NCI-H2029 treated with DMSO at 0.1 percent for 48 hours (cell line): ENCODE measurements around the gene CLDN18.
A peak's percentile ranks its signal among the peaks of the same experiment; 100 is the strongest.

ENCODE experiments used
- DNase-seq: peaks from one replicate; lab custom pipeline; 2025; lab: John Stamatoyannopoulos, UW

Gene CLDN18

DNA sequence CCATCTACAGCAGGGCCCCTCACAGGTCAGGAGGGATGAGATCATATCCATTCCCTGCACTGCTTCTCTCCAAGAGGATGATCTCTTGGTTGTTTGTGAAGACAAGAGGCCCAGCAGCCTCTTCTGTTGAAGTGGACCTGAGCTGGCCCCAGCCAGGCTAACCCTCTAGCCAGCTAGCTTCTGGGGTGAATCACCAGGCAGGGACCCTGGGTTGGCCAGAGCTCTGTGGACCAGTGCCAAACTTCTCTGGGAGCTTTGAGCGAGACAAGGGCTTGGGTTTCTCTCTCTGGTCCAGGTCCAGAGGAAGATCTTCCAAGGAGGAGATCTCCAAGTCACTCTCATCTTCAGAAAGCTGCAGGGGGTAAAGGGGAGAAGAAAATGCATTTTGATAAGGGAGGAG lies 52.7 kb downstream of the CLDN18 start:
- no peak for DNase-seq

DNA sequence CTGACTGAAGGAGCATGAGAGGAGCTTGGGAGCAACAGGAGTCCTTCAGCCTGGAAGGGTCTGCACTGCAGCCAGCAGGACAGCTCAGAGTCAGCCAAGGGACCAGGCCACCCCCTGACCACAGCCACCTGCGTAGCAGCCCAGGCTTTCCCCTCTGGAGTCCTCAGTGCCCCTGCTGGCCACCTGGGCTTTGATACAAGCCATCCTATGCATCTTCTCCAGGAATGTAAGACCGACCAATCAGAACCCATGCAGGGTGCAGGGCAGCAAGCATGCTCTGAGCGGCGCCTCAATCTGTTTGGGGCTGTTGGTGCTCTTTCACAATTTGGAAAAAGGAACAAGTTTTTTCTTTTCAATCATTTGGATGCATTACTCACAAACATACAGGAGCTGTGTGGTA lies 53.5 kb downstream of the CLDN18 start:
- no peak for DNase-seq

- DNase-seq: no peak
Observed at GRCh38 chr3:138065949-138066348, 56.0 kb downstream of the CLDN18 start.

GRCh38 chr3:138066383-138066782 lies 56.4 kb downstream of the CLDN18 start:
- DNase-seq: no peak

DNA sequence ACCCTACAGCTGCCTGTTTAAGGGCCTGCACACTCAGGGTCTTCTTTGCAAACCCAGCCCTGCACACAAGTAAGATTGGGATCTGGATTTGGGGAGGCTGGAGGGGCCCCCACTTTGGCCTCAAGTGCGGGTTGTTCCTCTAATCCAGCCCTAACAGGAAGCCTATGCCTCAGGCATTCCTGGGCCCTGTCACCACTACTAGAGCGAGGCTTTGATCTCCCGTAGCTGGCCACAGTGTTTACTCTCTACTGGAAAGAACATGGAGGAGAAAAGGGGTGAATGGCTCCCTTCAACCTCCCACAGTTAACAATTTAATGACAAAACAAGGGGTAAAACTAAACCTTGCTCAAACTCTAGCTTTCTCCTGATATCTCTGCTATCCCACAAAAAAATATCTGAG lies 57.0 kb downstream of the CLDN18 start:
- no peak for DNase-seq

GRCh38 chr3:138068046-138068445 lies 58.1 kb downstream of the CLDN18 start:
- DNase-seq: no peak

DNA sequence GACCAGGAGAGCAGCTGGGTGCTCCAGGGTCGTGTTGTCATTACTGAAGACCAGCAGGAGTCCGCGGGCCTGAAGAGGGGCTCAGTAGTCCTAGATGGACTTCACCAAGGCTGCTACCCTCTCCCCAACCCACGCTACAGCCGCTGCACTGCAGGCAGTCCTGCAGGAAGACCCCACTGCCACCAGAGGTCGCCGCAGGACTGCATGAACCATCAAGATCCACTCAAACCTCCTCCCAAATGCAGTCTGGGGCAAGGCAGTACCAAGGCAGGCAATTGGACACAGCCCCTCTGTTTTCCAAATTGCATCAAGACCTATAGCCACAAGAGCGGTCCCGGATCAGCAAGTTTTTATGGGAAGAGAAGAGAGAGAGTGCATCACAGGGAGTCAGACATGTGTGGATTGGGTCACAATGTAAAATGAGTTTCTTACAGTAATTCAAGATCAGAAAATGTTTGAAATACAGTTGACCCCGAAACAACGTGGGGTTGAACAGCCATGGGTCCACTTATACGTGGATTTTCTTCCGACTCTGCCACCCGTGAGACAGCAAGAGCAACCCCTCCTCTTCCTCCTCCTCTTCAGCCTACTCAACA lies 58.7 kb downstream of the CLDN18 start:
- no peak for DNase-seq

GRCh38 chr3:138070006-138070405 lies 60.0 kb downstream of the CLDN18 start:
- DNase-seq: peak; percentile 86

DNA sequence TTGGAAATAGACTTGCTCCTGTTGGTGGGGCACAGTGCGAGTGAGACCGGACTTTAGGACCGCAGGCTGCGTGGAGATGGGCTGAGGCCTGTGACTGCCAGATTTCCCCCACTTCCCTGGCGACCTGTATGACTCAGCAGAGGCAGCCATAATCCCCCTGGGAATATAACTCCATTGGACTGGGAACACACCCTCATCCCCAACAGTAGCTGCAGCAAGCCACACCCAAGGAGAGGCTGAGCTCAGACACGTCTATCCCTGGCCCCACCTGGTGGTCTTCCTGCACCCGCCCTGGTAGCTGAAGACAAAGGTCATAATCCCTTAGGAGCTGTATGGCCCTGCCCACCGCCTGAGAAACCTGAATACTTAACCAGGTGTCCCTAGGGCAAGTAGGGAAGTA lies 62.8 kb downstream of the CLDN18 start:
- no peak for DNase-seq

GRCh38 chr3:138078096-138078495 lies 68.1 kb downstream of the CLDN18 start:
- no peak for DNase-seq

- DNase-seq: no peak
Observed at GRCh38 chr3:138078901-138079344, 69.0 kb downstream of the CLDN18 start.

- no peak for DNase-seq
Observed at GRCh38 chr3:138079901-138080300, 69.9 kb downstream of the CLDN18 start.

DNA sequence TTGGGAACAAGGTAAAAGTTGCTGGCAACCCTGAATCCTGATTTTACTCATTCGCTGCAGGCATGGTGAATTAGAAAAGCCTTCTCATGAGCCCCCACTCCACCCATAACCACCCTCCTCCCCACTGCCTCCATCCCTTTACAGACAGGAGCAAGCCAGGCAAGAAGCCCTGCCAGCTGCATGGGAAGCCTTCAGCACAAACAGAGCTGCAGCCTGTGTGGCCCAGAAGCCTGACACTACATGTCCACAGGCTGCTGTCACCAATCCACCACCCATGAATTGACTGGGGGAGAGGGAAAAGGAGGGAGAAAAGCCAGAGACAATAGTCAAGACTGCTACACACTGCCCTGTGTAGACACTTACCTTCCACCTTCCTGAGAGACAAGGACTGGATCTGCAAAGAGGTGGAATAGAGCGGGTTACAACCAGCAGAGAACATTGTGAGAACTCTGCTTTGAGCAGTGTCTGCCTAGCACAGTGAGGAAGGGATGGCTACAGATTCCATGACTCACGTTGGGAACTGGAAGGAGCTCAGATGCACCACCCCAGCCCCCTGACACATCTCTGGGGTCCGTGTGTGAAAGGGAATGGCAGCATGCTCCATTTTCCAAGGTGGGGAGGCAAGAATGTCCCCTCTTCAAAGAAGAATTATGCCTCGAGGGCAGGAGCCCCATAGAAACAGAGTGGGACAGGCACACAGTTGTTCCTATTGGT lies 71.6 kb downstream of the CLDN18 start:
- DNase-seq: no peak

GRCh38 chr3:138082085-138082991 lies 72.4 kb downstream of the CLDN18 start:
- no peak for DNase-seq

DNA sequence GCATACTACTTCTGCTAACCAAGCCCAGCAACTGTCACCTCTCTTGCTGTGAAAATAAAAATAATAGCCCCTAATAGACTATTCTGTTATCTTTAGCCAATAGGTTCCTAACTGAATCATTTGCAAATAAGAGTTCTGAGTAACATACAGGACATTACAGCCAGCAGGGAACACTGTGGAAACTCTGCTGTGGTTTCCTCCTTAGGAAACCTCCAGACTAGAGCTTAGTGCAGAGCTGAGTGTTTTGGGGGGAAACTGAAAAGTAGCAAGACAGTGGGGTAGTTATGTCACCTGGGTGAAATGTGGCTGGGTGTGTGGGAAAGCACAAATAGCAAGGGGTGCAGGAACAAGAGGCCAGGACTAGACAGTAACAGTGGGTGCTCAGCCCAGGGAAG lies 73.0 kb downstream of the CLDN18 start:
- no peak for DNase-seq
